ENCODE measurements around the gene GANAB. TPM values are rescaled to one million over a fixed set of nuclear protein-coding genes. Genes with fewer than 3 reads are reported as not detected.

Gene GANAB
- total and polyA plus RNA-seq, 3 donors from 2014 or later: 152 to 219 (median 190) TPM

GRCh38 chr11:62615521-62615920 is 30.9 kb downstream of the GANAB start:
- intact Hi-C loops (cut with DNase I; ENCODE audit: low total_unique reads): no loop called here
- WGBS, 2 donors: 84 to 89% methylated on average over 4 to 7 of the region's 7 CpGs
- H3K36me3 ChIP-seq (ENCODE audit: low read depth, missing control alignments): no peaks in the 10 kb centered on the region
- DNase-seq: no peak
- no peaks in the 10 kb centered on the region for H3K9me3 ChIP-seq
- peaks cover 20% of the 10 kb centered on the region for H3K4me1 ChIP-seq
- no peak overlapping the region for H3K4me3 ChIP-seq
- no peaks in the 10 kb centered on the region for H3K27me3 ChIP-seq
- H3K27ac ChIP-seq: no peak overlapping the region
- TF ChIP-seq POLR2A (IDR thresholded peaks at IDR 0.05) (no peak), CTCF (IDR thresholded peaks at IDR 0.05) (no peak)

- no peak for DNase-seq
- intact Hi-C loops (cut with DNase I; ENCODE audit: low total_unique reads): no loop called here
- Histone ChIP-seq H3K36me3 (ENCODE audit: low read depth, missing control alignments) (no peaks in the 10 kb centered on the region), H3K9me3 (no peaks in the 10 kb centered on the region), H3K4me3 (no peak overlapping the region), H3K27ac (no peak overlapping the region), H3K4me1 (peaks cover 24% of the 10 kb centered on the region), H3K27me3 (no peaks in the 10 kb centered on the region)
- 77% methylated on average over 8 of the region's 8 CpGs for WGBS, 2 donors
- no peak for TF ChIP-seq CTCF (IDR thresholded peaks at IDR 0.05)
- TF ChIP-seq POLR2A (IDR thresholded peaks at IDR 0.05): no peak
Measured at GRCh38 chr11:62614275-62614674, 32.1 kb downstream of the GANAB start.

- no peak overlapping the region for H3K4me3 ChIP-seq
- WGBS, 2 donors: 64 to 68% methylated on average over 7 to 13 of the region's 15 CpGs
- H3K27ac ChIP-seq: peak overlapping the region; percentile 85 to 94
- H3K9me3 ChIP-seq: no peaks in the 10 kb centered on the region
- TF ChIP-seq CTCF (IDR thresholded peaks at IDR 0.05) (no peak), POLR2A (IDR thresholded peaks at IDR 0.05) (no peak)
- DNase-seq: no peak
- H3K27me3 ChIP-seq: no peaks in the 10 kb centered on the region
- H3K36me3 ChIP-seq (ENCODE audit: low read depth, missing control alignments): no peaks in the 10 kb centered on the region
- peaks cover 24% of the 10 kb centered on the region for H3K4me1 ChIP-seq
- intact Hi-C loops (cut with DNase I; ENCODE audit: low total_unique reads): no loop called here
Measured at GRCh38 chr11:62613291-62613778, 33.1 kb downstream of the GANAB start.

GRCh38 chr11:62612366-62613290 is 33.8 kb downstream of the GANAB start, which contains the start of the genes EML3 and ROM1:
Gene EML3, minus strand, starts transcription at chr11:62612775. Its CDS starts 318 bp downstream, at chr11:62612457.
Gene ROM1, plus strand, starts transcription at chr11:62613257. Its CDS starts 25 bp downstream, at chr11:62613282.
- H3K27me3 ChIP-seq: no peaks in the 10 kb centered on the region
- peak; percentile 87 for DNase-seq
- 0 to 4% methylated on average over 16 to 60 of the region's 91 CpGs for WGBS, 2 donors
- H3K4me1 ChIP-seq: peaks cover 24% of the 10 kb centered on the region
- H3K36me3 ChIP-seq (ENCODE audit: low read depth, missing control alignments): no peaks in the 10 kb centered on the region
- peak within 1 kb of the TSS; percentile 85 to 94 for H3K27ac ChIP-seq
- TF ChIP-seq POLR2A (IDR thresholded peaks at IDR 0.05) (no peak), CTCF (IDR thresholded peaks at IDR 0.05) (peak; percentile 84 to 96 (median 86))
- H3K4me3 ChIP-seq: peak within 1 kb of the TSS; percentile 75 to 88
- H3K9me3 ChIP-seq: no peaks in the 10 kb centered on the region
- intact Hi-C loops (cut with DNase I; ENCODE audit: low total_unique reads): no loop called here

Data from testis (tissue), 3 donors.